Jurkat, Clone E6-1 (cell line): ENCODE results near the gene SDR42E1.
A peak's percentile ranks its signal among the peaks of the same experiment; 100 is the strongest.

Source experiments
- DNase-seq: peaks from one replicate; pipeline ENCODE4 v3.0.0-alpha.2; 2011; ENCODE audit warnings: low read depth, low spot score
- H3K4me3 ChIP-seq: 2 replicates; pipeline ENCODE4 v1.5.1; 2011; ENCODE audit warnings: mild to moderate bottlenecking, low read length, control low read depth, moderate library complexity

Gene SDR42E1

GRCh38 chr16:81964808-81965207 is 46.5 kb downstream of the SDR42E1 start:
- no peak overlapping the region for H3K4me3 ChIP-seq
- DNase-seq = no peak

DNA sequence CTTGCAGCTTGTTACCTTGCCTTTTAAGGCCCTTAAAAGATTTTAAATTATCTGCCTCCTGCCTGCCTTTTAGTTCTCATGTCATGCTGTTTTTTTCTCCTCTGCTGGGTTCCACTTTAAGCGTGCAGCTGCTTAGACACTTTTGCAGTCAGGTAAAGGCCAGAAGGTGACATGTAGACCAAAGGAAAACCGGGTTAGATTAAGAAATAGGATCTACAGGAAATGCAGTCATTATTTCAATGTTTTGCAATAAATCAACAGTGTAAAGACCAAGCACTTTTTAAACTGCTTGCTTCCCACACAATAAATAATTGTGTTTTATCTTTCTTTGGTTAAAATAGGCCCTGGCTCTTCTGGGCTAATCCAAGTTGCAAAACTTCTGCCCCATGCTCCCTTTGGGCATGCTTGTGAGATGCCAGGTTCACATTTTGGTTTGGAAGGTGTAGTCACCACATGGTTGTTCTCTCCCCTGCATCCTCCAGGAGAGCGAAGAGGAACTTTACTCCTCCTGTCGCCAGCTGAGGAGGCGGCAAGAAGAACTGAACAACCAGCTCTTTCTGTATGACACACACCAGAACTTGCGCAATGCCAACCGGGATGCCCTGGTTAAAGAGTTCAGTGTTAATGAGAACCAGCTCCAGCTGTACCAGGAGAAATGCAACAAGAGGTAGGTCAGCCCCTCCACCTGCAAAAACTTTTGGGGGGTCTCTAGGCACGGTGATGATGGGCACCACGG is 54.9 kb downstream of the SDR42E1 start:
- H3K4me3 ChIP-seq = no peak overlapping the region
- no peak for DNase-seq

GRCh38 chr16:81951564-81951963 is 59.7 kb downstream of the SDR42E1 start:
- H3K4me3 ChIP-seq = no peak overlapping the region
- no peak for DNase-seq

DNA sequence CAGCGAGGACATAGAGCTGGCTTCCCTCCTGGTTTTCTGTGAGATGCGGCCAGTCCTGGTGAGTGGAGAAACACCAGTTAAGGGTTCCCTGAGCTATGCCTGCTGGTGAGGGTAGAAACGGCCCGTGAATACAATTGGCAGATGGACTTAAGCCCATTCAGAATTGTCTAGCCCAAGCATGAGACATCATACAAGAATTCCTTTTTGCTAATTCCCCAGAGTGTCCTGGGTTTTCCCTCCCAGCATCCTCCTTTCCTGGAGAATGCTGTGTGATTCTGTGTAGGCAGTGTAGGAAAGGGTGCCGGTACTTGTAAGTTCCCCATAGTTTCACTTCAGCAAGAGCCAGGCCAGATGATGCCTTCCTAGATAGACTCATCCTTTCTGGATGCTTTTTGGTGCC is 65.1 kb downstream of the SDR42E1 start:
- no peak for DNase-seq

GRCh38 chr16:81945665-81946064 is 65.6 kb downstream of the SDR42E1 start:
- DNase-seq = no peak
- no peak overlapping the region for H3K4me3 ChIP-seq

More for the DNA sequence above, 65.1 kb downstream of the SDR42E1 start:
- H3K4me3 ChIP-seq = no peak overlapping the region

GRCh38 chr16:81942007-81942601 is 69.2 kb downstream of the SDR42E1 start:
- no peak for DNase-seq
- no peak overlapping the region for H3K4me3 ChIP-seq

DNA sequence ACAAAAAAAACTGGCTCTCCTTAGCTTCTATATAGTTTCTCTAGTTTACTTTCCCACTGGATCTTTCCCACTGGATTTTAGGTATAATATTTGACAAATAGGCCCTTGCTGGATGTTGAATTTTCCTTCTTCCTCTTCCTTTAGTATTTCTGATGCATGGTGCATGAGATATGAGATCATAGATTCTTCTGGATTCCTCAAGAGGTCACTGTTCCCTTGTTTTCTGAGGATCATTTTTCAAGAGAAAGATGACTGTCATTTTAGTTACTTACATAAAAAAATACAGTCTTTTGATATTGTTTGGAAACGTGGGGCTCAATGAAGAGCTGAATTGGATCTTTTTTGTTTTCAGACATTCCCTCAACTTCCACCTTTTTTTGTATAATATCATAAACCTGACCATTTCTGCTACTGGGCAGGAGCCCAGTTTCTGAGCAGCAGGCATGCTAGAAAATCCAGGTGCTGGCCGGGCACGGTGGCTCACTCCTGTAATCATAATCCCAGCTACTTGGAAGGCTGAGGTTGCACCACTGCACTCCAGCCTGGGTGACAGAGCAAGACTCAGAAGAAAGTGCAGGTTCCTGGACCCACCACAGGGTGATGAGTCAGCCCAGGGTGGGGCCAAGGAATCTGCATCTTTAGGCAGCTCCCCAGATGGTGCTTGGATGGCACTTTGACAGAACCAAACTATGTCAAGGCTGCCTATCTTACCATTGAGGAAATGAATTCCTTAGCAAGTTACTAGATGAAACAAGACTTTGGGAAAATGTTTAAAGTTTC is 70.3 kb downstream of the SDR42E1 start:
- peak; percentile 40 for DNase-seq
- H3K4me3 ChIP-seq = no peak overlapping the region

DNA sequence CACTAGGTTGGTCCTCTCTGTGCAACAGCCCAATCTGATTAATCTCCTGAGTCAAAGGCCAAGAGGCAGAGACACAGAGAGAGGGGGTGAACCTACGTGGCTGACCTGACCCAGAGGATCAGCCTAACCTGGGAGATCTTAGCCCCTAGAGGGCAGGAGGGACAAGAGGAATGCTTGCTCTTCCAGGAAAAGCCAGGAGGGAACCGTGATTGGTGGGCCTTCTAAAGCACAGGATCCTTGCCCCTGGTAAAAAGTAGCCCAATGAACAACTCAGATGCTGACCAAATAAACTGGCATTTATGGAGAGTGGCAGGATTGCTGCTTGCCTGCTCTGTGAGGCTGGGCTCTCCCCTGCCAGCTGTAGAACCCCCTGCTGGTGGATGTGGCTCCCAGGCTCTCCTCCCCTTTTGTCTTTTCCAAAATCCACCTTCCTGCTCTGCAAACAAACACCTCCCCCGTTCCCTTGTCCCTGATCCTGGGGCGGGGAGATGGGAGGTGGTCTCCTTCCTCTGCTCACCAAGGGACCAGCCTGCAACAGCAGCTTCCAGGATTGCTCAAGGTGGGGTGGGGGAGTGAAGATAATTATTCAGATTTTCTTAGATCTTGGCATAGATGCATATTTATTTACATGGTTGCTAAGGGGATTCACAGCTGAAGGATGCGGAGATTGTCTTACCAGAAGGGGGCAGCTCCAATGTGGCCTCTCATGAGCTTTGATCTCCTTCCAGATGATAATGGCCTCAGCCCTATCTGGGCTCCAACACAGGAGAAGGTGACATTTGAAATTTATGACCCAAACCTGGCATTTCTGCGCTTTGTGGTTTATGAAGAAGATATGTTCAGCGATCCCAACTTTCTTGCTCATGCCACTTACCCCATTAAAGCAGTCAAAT is 71.9 kb downstream of the SDR42E1 start:
- peak; percentile 9 for DNase-seq
- H3K4me3 ChIP-seq = no peak overlapping the region
